Mesodermal cell (in vitro differentiated cells): ENCODE results near the gene DCDC2.
"Not testable (repeated sequence)": the region's sequence is repeated elsewhere in the genome, so short reads cannot be mapped to it uniquely, and the experiment has no call there.

Source experiments
- H3K27ac ChIP-seq: 2 replicates; pipeline ENCODE4 v1.7.0; 2013; ENCODE audit warnings: mild to moderate bottlenecking, low read depth, low read length, moderate library complexity; ENCODE audit not compliant: severe bottlenecking
- H3K36me3 ChIP-seq: 2 replicates; pipeline ENCODE4 v1.7.1; 2013; ENCODE audit warnings: mild to moderate bottlenecking, low read length, moderate library complexity; ENCODE audit not compliant: control insufficient read depth, insufficient read depth
- H3K4me1 ChIP-seq: one replicate; pipeline ENCODE4 v1.7.1; 2013; ENCODE audit warnings: mild to moderate bottlenecking, low read length; ENCODE audit not compliant: insufficient read depth, control insufficient read depth, poor library complexity, severe bottlenecking
- H3K4me3 ChIP-seq: 2 replicates; pipeline ENCODE4 v1.7.0; 2013; ENCODE audit warnings: low read length, control low read depth, mild to moderate bottlenecking; ENCODE audit not compliant: insufficient read depth, poor library complexity, severe bottlenecking; ENCODE audit errors: extremely low read depth
- H3K9me3 ChIP-seq: 2 replicates; pipeline ENCODE4 v1.7.1; 2013; ENCODE audit warnings: mild to moderate bottlenecking, low read length, moderate library complexity; ENCODE audit not compliant: control insufficient read depth
- WGBS, 2 experiments: methylation state at CpG; one replicate each; pipeline ENCODE4 v1.1.5; 2013; ENCODE audit warnings: missing lambda C conversion rate in 2 of 2; ENCODE audit not compliant: insufficient coverage in 2 of 2; 5-methylcytosine and 5-hydroxymethylcytosine counted together

Gene DCDC2

GRCh38 chr6:24394061-24394779, 36.4 kb upstream of the DCDC2 start:
- H3K4me1 ChIP-seq: no peaks in the 10 kb centered on the region
- peaks cover 10% of the 10 kb centered on the region for H3K9me3 ChIP-seq
- no peak overlapping the region for H3K4me3 ChIP-seq
- 86 to 100% methylated on average over 1 to 2 of the region's 2 CpGs for WGBS, 2 experiments
- H3K27ac ChIP-seq: no peak overlapping the region
- H3K36me3 ChIP-seq: no peaks in the 10 kb centered on the region

- Histone ChIP-seq H3K4me1 (no peaks in the 10 kb centered on the region), H3K36me3 (no peaks in the 10 kb centered on the region), H3K4me3 (no peak overlapping the region), H3K9me3 (peaks cover 3% of the 10 kb centered on the region), H3K27ac (no peak overlapping the region)
- WGBS, 2 experiments: no CpG with 5 or more reads among the region's 2 CpGs
Observed at GRCh38 chr6:24391756-24392405, 34.0 kb upstream of the DCDC2 start.

GRCh38 chr6:24391208-24391607, 33.3 kb upstream of the DCDC2 start:
- no peaks in the 10 kb centered on the region for H3K9me3 ChIP-seq
- 100% methylated on average over 1 of the region's 2 CpGs for WGBS, 2 experiments
- H3K27ac ChIP-seq: no peak overlapping the region
- no peaks in the 10 kb centered on the region for H3K36me3 ChIP-seq
- H3K4me1 ChIP-seq: no peaks in the 10 kb centered on the region
- no peak overlapping the region for H3K4me3 ChIP-seq

- Histone ChIP-seq H3K4me1 (no peaks in the 10 kb centered on the region), H3K9me3 (no peaks in the 10 kb centered on the region), H3K4me3 (no peak overlapping the region), H3K36me3 (no peaks in the 10 kb centered on the region), H3K27ac (no peak overlapping the region)
- no CpG with 5 or more reads among the region's 1 CpG for WGBS, 2 experiments
Observed at GRCh38 chr6:24387818-24388217, 30.0 kb upstream of the DCDC2 start.

- no peak overlapping the region for H3K27ac ChIP-seq
- H3K9me3 ChIP-seq: no peaks in the 10 kb centered on the region
- H3K4me1 ChIP-seq: no peaks in the 10 kb centered on the region
- no peaks in the 10 kb centered on the region for H3K36me3 ChIP-seq
- WGBS, 2 experiments: 82 to 91% methylated on average over 5 of the region's 8 CpGs
- no peak overlapping the region for H3K4me3 ChIP-seq
Observed at GRCh38 chr6:24385536-24386269, 27.8 kb upstream of the DCDC2 start.

- 92% methylated on average over 2 of the region's 5 CpGs; no CpG with 5 or more reads in 1 of the 2 experiments for WGBS, 2 experiments
- not testable (repeated sequence) for H3K9me3 ChIP-seq, H3K36me3 ChIP-seq, H3K4me3 ChIP-seq, H3K27ac ChIP-seq, H3K4me1 ChIP-seq
Observed at GRCh38 chr6:24384369-24385130, 26.7 kb upstream of the DCDC2 start.

GRCh38 chr6:24382891-24383494, 25.1 kb upstream of the DCDC2 start:
- 100% methylated on average over 4 of the region's 9 CpGs; no CpG with 5 or more reads in 1 of the 2 experiments for WGBS, 2 experiments
- not testable (repeated sequence) for H3K9me3 ChIP-seq, H3K4me3 ChIP-seq, H3K27ac ChIP-seq, H3K36me3 ChIP-seq, H3K4me1 ChIP-seq

- Histone ChIP-seq H3K4me1 (no peaks in the 10 kb centered on the region), H3K27ac (no peak overlapping the region), H3K4me3 (no peak overlapping the region), H3K9me3 (no peaks in the 10 kb centered on the region), H3K36me3 (no peaks in the 10 kb centered on the region)
- no CpG with 5 or more reads among the region's 1 CpG for WGBS, 2 experiments
Observed at GRCh38 chr6:24382220-24382540, 24.3 kb upstream of the DCDC2 start.

GRCh38 chr6:24381476-24382219, 23.8 kb upstream of the DCDC2 start:
- no peaks in the 10 kb centered on the region for H3K4me1 ChIP-seq
- no peak overlapping the region for H3K27ac ChIP-seq
- H3K36me3 ChIP-seq: no peaks in the 10 kb centered on the region
- 93% methylated on average over 2 to 3 of the region's 4 CpGs for WGBS, 2 experiments
- H3K9me3 ChIP-seq: no peaks in the 10 kb centered on the region
- H3K4me3 ChIP-seq: no peak overlapping the region
